Effector memory CD4-positive, alpha-beta T cell (primary cell): ENCODE data around the gene SMURF2.

Experiments
- DNase-seq, 3 donors: peaks; one replicate each; pipeline ENCODE4 v3.0.0-alpha.2; 2020
- H3K27ac ChIP-seq: 2 replicates; pipeline ENCODE4 v1.7.0; 2013; ENCODE audit warnings: mild to moderate bottlenecking, low read length, moderate library complexity; ENCODE audit not compliant: insufficient read depth, poor library complexity, severe bottlenecking
- H3K27me3 ChIP-seq: replicated peaks from 2 replicates; pipeline ENCODE4 v1.7.0; 2013; ENCODE audit warnings: mild to moderate bottlenecking, low read length; ENCODE audit not compliant: insufficient read depth, control insufficient read depth, poor library complexity, severe bottlenecking
- H3K36me3 ChIP-seq: 2 replicates; pipeline ENCODE4 v1.7.0; 2013; ENCODE audit warnings: mild to moderate bottlenecking, low read length, moderate library complexity; ENCODE audit not compliant: control insufficient read depth, insufficient read depth
- H3K4me1 ChIP-seq: 2 replicates; pipeline ENCODE4 v1.7.0; 2013; ENCODE audit warnings: low read length, mild to moderate bottlenecking; ENCODE audit not compliant: control insufficient read depth, insufficient read depth, poor library complexity, severe bottlenecking
- H3K4me3 ChIP-seq: 2 replicates; pipeline ENCODE4 v1.7.0; 2013; ENCODE audit warnings: low read length, low read depth, mild to moderate bottlenecking; ENCODE audit not compliant: insufficient read depth, poor library complexity, severe bottlenecking
- H3K9me3 ChIP-seq: 2 replicates; pipeline ENCODE4 v1.7.0; 2013; ENCODE audit warnings: mild to moderate bottlenecking, low read length, moderate library complexity; ENCODE audit not compliant: control insufficient read depth

SMURF2 gene

GRCh38 chr17:64533784-64534183, 128.3 kb downstream of the SMURF2 start:
- no peaks in the 10 kb centered on the region for H3K9me3 ChIP-seq
- H3K27me3 ChIP-seq = no peaks in the 10 kb centered on the region
- no peaks in the 10 kb centered on the region for H3K4me1 ChIP-seq
- peaks cover 81% of the 10 kb centered on the region for H3K36me3 ChIP-seq
- DNase-seq = no peak
- H3K4me3 ChIP-seq = no peak overlapping the region
- H3K27ac ChIP-seq = no peak overlapping the region

GRCh38 chr17:64532409-64532808, 129.7 kb downstream of the SMURF2 start:
- no peaks in the 10 kb centered on the region for H3K9me3 ChIP-seq
- no peak overlapping the region for H3K27ac ChIP-seq
- no peaks in the 10 kb centered on the region for H3K4me1 ChIP-seq
- no peak overlapping the region for H3K4me3 ChIP-seq
- no peak for DNase-seq
- H3K27me3 ChIP-seq = no peaks in the 10 kb centered on the region
- H3K36me3 ChIP-seq = peaks cover 83% of the 10 kb centered on the region

GRCh38 chr17:64531955-64532371, 130.1 kb downstream of the SMURF2 start:
- Histone ChIP-seq H3K4me1 (no peaks in the 10 kb centered on the region), H3K9me3 (no peaks in the 10 kb centered on the region), H3K36me3 (peaks cover 80% of the 10 kb centered on the region), H3K4me3 (no peak overlapping the region), H3K27ac (no peak overlapping the region), H3K27me3 (no peaks in the 10 kb centered on the region)
- DNase-seq = no peak

GRCh38 chr17:64529221-64529620, 132.9 kb downstream of the SMURF2 start:
- Histone ChIP-seq H3K9me3 (no peaks in the 10 kb centered on the region), H3K4me3 (no peak overlapping the region), H3K27ac (no peak overlapping the region), H3K4me1 (no peaks in the 10 kb centered on the region), H3K36me3 (peaks cover 85% of the 10 kb centered on the region), H3K27me3 (no peaks in the 10 kb centered on the region)
- DNase-seq = no peak

GRCh38 chr17:64527914-64528313, 134.2 kb downstream of the SMURF2 start:
- Histone ChIP-seq H3K27ac (no peak overlapping the region), H3K27me3 (no peaks in the 10 kb centered on the region), H3K4me3 (no peak overlapping the region), H3K36me3 (peaks cover 83% of the 10 kb centered on the region), H3K9me3 (no peaks in the 10 kb centered on the region), H3K4me1 (no peaks in the 10 kb centered on the region)
- no peak for DNase-seq

- H3K9me3 ChIP-seq = no peaks in the 10 kb centered on the region
- H3K27me3 ChIP-seq = no peaks in the 10 kb centered on the region
- H3K4me1 ChIP-seq = no peaks in the 10 kb centered on the region
- no peak overlapping the region for H3K4me3 ChIP-seq
- no peak for DNase-seq
- no peak overlapping the region for H3K27ac ChIP-seq
- peaks cover 73% of the 10 kb centered on the region for H3K36me3 ChIP-seq
These were observed 141.7 kb downstream of the SMURF2 start for GRCh38 chr17:64520359-64520758.

GRCh38 chr17:64519601-64520000, 142.5 kb downstream of the SMURF2 start:
- H3K36me3 ChIP-seq = peaks cover 73% of the 10 kb centered on the region
- no peak for DNase-seq
- no peak overlapping the region for H3K27ac ChIP-seq
- H3K27me3 ChIP-seq = no peaks in the 10 kb centered on the region
- H3K4me1 ChIP-seq = no peaks in the 10 kb centered on the region
- H3K9me3 ChIP-seq = no peaks in the 10 kb centered on the region
- no peak overlapping the region for H3K4me3 ChIP-seq

GRCh38 chr17:64515829-64516228, 146.3 kb downstream of the SMURF2 start:
- no peaks in the 10 kb centered on the region for H3K9me3 ChIP-seq
- no peak for DNase-seq
- no peaks in the 10 kb centered on the region for H3K4me1 ChIP-seq
- H3K4me3 ChIP-seq = no peak overlapping the region
- H3K27me3 ChIP-seq = no peaks in the 10 kb centered on the region
- H3K27ac ChIP-seq = no peak overlapping the region
- H3K36me3 ChIP-seq = peaks cover 70% of the 10 kb centered on the region

GRCh38 chr17:64515419-64515818, 146.7 kb downstream of the SMURF2 start:
- no peak overlapping the region for H3K4me3 ChIP-seq
- no peak for DNase-seq
- no peaks in the 10 kb centered on the region for H3K27me3 ChIP-seq
- H3K9me3 ChIP-seq = no peaks in the 10 kb centered on the region
- H3K4me1 ChIP-seq = no peaks in the 10 kb centered on the region
- H3K36me3 ChIP-seq = peaks cover 71% of the 10 kb centered on the region
- H3K27ac ChIP-seq = no peak overlapping the region

GRCh38 chr17:64509179-64509578, 152.9 kb downstream of the SMURF2 start:
- Histone ChIP-seq H3K27me3 (no peaks in the 10 kb centered on the region), H3K4me1 (peaks cover 17% of the 10 kb centered on the region), H3K4me3 (no peak overlapping the region), H3K36me3 (peaks cover 44% of the 10 kb centered on the region), H3K9me3 (no peaks in the 10 kb centered on the region), H3K27ac (no peak overlapping the region)
- no peak for DNase-seq

- Histone ChIP-seq H3K27me3 (no peaks in the 10 kb centered on the region), H3K9me3 (no peaks in the 10 kb centered on the region), H3K27ac (no peak overlapping the region), H3K36me3 (peaks cover 45% of the 10 kb centered on the region), H3K4me1 (peaks cover 22% of the 10 kb centered on the region), H3K4me3 (no peak overlapping the region)
- DNase-seq = no peak
These were observed 153.4 kb downstream of the SMURF2 start for GRCh38 chr17:64508683-64509082.
